Panc1 (cell line): ENCODE results near the gene A2M. TPM values are rescaled to one million over a fixed set of nuclear protein-coding genes. Genes with fewer than 3 reads are reported as not detected.

Experiments
- ATAC-seq: fragments of 200-7000 bp; cut with Tn5 transposase; 2 replicates; pipeline ENCODE4 v1.9.1; 2020; ENCODE audit warnings: mild to moderate bottlenecking, moderate library complexity
- BruUV-seq: library from RNA; stranded (reverse); fragments of 400-500 nt; replicated peaks from 2 replicates; lab custom pipeline; 2021; lab: Mats Ljungman, UMichigan
- CTCF ChIA-PET: fragments of 300-600 bp; sonication (Branson Sonifier 250); formaldehyde crosslinking; loops from one replicate; lab custom pipeline; 2022; ENCODE audit warnings: antibody characterized with exemption; lab: Charles Lee
- POLR2A ChIA-PET: fragments of 300-600 bp; sonication (Branson Sonifier 250); formaldehyde crosslinking; loops from one replicate; lab custom pipeline; 2022; ENCODE audit warnings: antibody characterized with exemption; lab: Charles Lee
- DNase-seq: peaks from one replicate; pipeline ENCODE4 v3.0.0-alpha.2; 2010; ENCODE audit warnings: low read depth, low spot score
- H3K27ac ChIP-seq: 2 replicates; pipeline ENCODE4 v1.5.1; 2011; ENCODE audit warnings: mild to moderate bottlenecking, low read length, inconsistent platforms
- H3K27me3 ChIP-seq: fragments of 200-500 bp; sonication (Bioruptor generic); 2 replicates; pipeline ENCODE4 v1.6.0; 2014; ENCODE audit warnings: low read length, inconsistent platforms; ENCODE audit not compliant: control insufficient read depth, insufficient read depth
- H3K36me3 ChIP-seq: fragments of 200-500 bp; sonication (Bioruptor generic); 2 replicates; pipeline ENCODE4 v1.5.1; 2014; ENCODE audit warnings: inconsistent platforms, mild to moderate bottlenecking, low read length, moderate library complexity; ENCODE audit not compliant: control insufficient read depth, insufficient read depth
- H3K4me1 ChIP-seq: 2 replicates; pipeline ENCODE4 v1.5.1; 2011; ENCODE audit warnings: inconsistent platforms, mild to moderate bottlenecking, low read length, moderate library complexity; ENCODE audit not compliant: control insufficient read depth, insufficient read depth
- H3K4me3 ChIP-seq, 2 experiments: 2 replicates each; pipeline ENCODE4 v1.5.1; 2011 to 2012; ENCODE audit warnings: low read depth in 2 of 2, low read length in 2 of 2, mild to moderate bottlenecking in 2 of 2, inconsistent platforms in 1 of 2, moderate library complexity in 1 of 2
- H3K9me3 ChIP-seq: fragments of 200-500 bp; sonication (Bioruptor generic); 2 replicates; pipeline ENCODE4 v1.5.1; 2014; ENCODE audit warnings: low read depth, mild to moderate bottlenecking, inconsistent platforms, low read length, moderate library complexity; ENCODE audit not compliant: control insufficient read depth, insufficient read depth
- POLR2AphosphoS5 ChIP-seq: IDR thresholded peaks from 2 replicates; pipeline ENCODE4 v1.6.1; 2012; ENCODE audit warnings: mild to moderate bottlenecking, low read depth, low read length, moderate library complexity
- SIN3A ChIP-seq: IDR thresholded peaks from 2 replicates; pipeline ENCODE4 v1.6.1; 2012; ENCODE audit warnings: low read depth, mild to moderate bottlenecking, low read length, moderate library complexity, borderline replicate concordance; ENCODE audit not compliant: insufficient read depth
- TCF7L2 ChIP-seq: IDR thresholded peaks from 2 replicates; pipeline ENCODE4 v1.6.1; 2011; ENCODE audit warnings: mild to moderate bottlenecking, low read depth, low read length, inconsistent platforms
- in situ Hi-C: cut with HindIII; loops from 2 replicates; pipeline ENCODE4 v1.10.0; 2016; ENCODE audit warnings: low sequenced_read_pairs, low pct_unique_long_range_greater_than_20kb
- intact Hi-C: fragments of 100-400 bp; cut with micrococcal nuclease; formaldehyde crosslinking; loops from one replicate; pipeline ENCODE4 v1.10.0; 2022; ENCODE audit not compliant: unreplicated experiment
- total RNA-seq: library from RNA; stranded (reverse); gene quantifications from one replicate; pipeline ENCODE4 v1.2.1, GENCODE V29; 2021; ENCODE audit not compliant: unreplicated experiment
- TF ChIP-seq, protein P1 (sequence below): fragments of 450-650 bp; IDR thresholded peaks from 2 replicates; pipeline ENCODE4 v1.5.1; 2017; ENCODE audit warnings: mild to moderate bottlenecking
- TF ChIP-seq, protein P2 (sequence below), 2 experiments: IDR thresholded peaks; 2 replicates each; pipeline ENCODE4 v1.6.1; 2011 to 2012; ENCODE audit warnings: low read depth in 2 of 2, control low read depth in 1 of 2, low read length in 1 of 2, mild to moderate bottlenecking in 1 of 2, moderate library complexity in 1 of 2; ENCODE audit not compliant: insufficient read depth in 1 of 2

A2M gene
- total RNA-seq, 1 experiment from 2014 or later: 2.1 TPM

GRCh38 chr12:9095322-9095721 is 20.4 kb downstream of the A2M start:
- no peak overlapping the region for H3K27ac ChIP-seq
- H3K4me1 ChIP-seq: no peaks in the 10 kb centered on the region
- H3K27me3 ChIP-seq: no peaks in the 10 kb centered on the region
- CTCF ChIA-PET: no interaction called here
- ATAC-seq: no peak
- in situ Hi-C loops: no loop called here
- no peak overlapping the region for H3K4me3 ChIP-seq
- DNase-seq: no peak
- H3K36me3 ChIP-seq: no peaks in the 10 kb centered on the region
- TF ChIP-seq POLR2AphosphoS5: no peak
- TF ChIP-seq TCF7L2: no peak
- TF ChIP-seq, protein P1, sequence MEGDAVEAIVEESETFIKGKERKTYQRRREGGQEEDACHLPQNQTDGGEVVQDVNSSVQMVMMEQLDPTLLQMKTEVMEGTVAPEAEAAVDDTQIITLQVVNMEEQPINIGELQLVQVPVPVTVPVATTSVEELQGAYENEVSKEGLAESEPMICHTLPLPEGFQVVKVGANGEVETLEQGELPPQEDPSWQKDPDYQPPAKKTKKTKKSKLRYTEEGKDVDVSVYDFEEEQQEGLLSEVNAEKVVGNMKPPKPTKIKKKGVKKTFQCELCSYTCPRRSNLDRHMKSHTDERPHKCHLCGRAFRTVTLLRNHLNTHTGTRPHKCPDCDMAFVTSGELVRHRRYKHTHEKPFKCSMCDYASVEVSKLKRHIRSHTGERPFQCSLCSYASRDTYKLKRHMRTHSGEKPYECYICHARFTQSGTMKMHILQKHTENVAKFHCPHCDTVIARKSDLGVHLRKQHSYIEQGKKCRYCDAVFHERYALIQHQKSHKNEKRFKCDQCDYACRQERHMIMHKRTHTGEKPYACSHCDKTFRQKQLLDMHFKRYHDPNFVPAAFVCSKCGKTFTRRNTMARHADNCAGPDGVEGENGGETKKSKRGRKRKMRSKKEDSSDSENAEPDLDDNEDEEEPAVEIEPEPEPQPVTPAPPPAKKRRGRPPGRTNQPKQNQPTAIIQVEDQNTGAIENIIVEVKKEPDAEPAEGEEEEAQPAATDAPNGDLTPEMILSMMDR: no peak
- TF ChIP-seq SIN3A: no peak
- TF ChIP-seq, protein P2, sequence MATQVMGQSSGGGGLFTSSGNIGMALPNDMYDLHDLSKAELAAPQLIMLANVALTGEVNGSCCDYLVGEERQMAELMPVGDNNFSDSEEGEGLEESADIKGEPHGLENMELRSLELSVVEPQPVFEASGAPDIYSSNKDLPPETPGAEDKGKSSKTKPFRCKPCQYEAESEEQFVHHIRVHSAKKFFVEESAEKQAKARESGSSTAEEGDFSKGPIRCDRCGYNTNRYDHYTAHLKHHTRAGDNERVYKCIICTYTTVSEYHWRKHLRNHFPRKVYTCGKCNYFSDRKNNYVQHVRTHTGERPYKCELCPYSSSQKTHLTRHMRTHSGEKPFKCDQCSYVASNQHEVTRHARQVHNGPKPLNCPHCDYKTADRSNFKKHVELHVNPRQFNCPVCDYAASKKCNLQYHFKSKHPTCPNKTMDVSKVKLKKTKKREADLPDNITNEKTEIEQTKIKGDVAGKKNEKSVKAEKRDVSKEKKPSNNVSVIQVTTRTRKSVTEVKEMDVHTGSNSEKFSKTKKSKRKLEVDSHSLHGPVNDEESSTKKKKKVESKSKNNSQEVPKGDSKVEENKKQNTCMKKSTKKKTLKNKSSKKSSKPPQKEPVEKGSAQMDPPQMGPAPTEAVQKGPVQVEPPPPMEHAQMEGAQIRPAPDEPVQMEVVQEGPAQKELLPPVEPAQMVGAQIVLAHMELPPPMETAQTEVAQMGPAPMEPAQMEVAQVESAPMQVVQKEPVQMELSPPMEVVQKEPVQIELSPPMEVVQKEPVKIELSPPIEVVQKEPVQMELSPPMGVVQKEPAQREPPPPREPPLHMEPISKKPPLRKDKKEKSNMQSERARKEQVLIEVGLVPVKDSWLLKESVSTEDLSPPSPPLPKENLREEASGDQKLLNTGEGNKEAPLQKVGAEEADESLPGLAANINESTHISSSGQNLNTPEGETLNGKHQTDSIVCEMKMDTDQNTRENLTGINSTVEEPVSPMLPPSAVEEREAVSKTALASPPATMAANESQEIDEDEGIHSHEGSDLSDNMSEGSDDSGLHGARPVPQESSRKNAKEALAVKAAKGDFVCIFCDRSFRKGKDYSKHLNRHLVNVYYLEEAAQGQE (IDR thresholded peaks at IDR 0.05; ENCODE audit: insufficient read depth in 1 of 2, low read depth in 2 of 2, low read length in 1 of 2): no peak
- no TSS peak for BruUV-seq
- no peaks in the 10 kb centered on the region for H3K9me3 ChIP-seq
- intact Hi-C loops: no loop called here
- POLR2A ChIA-PET: no interaction called here

DNA sequence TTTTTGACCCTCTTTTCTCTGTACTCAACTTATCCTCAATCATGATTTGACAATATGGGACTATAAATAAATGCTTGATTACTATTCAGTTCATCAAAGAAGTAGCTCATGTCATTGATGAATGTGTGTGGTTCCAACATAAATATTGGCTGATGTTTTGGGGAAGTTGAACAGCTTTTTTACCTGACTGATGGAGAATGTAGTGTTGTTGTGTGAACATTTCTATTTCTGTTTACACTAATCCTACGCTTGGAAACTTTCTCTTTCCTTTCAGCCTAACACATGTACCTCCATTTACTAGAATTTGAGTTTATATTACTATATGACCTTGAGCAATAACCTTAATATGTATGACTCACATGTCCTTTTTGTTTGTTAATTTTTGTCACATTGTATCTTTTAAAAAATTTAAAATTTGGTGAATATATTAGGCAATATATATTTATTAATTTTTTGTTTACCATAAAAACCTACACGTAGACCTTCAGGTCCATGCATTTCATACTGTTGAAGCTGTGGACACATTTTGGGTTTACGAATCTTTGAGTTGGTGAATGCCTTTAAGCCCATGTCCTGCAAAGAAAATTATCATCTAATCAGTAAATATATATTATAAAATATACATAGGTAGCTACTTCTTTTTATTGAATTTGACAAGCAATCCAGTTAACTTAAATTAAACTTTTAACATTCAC is 21.1 kb downstream of the A2M start:
- ATAC-seq: no peak
- no peak overlapping the region for H3K4me3 ChIP-seq
- in situ Hi-C loops (no loop called here), intact Hi-C loops (no loop called here)
- no TSS peak for BruUV-seq
- no peak for TF ChIP-seq POLR2AphosphoS5
- no peak for TF ChIP-seq TCF7L2
- TF ChIP-seq SIN3A: no peak
- TF ChIP-seq, protein P2 (IDR thresholded peaks at IDR 0.05; ENCODE audit: insufficient read depth in 1 of 2, low read depth in 2 of 2, low read length in 1 of 2): no peak
- TF ChIP-seq, protein P1: no peak
- no peaks in the 10 kb centered on the region for H3K9me3 ChIP-seq
- no peaks in the 10 kb centered on the region for H3K4me1 ChIP-seq
- H3K27ac ChIP-seq: no peak overlapping the region
- ChIA-PET CTCF (no interaction called here), POLR2A (no interaction called here)
- no peaks in the 10 kb centered on the region for H3K36me3 ChIP-seq
- DNase-seq: no peak
- H3K27me3 ChIP-seq: no peaks in the 10 kb centered on the region
